NCI-H146 (cell line): ENCODE data around the gene ZNF599.
"Not testable (repeated sequence)": the region's sequence is repeated elsewhere in the genome, so short reads cannot be mapped to it uniquely, and the experiment has no call there.

Experiments used
- DNase-seq: peaks from one replicate; lab custom pipeline; 2025; lab: John Stamatoyannopoulos, UW

The ZNF599 gene

GRCh38 chr19:34772697-34773554 lies at the start of gene ZNF599:
Gene ZNF599, minus strand, starts transcription at chr19:34773215. Its CDS starts 374 bp downstream, at chr19:34772841.
- peak; percentile 92 for DNase-seq

- no peak for DNase-seq
These were observed 45.3 kb upstream of the ZNF599 start for GRCh38 chr19:34818270-34818669.

- no peak for DNase-seq
These were observed 43.7 kb upstream of the ZNF599 start for GRCh38 chr19:34816708-34817107.

- DNase-seq = no peak
These were observed 35.6 kb upstream of the ZNF599 start for GRCh38 chr19:34808566-34808965.

GRCh38 chr19:34806976-34807860 lies 34.2 kb upstream of the ZNF599 start:
- no peak for DNase-seq

GRCh38 chr19:34804115-34804514 lies 31.1 kb upstream of the ZNF599 start:
- DNase-seq = no peak

- DNase-seq = not testable (repeated sequence)
These were observed 23.9 kb upstream of the ZNF599 start for GRCh38 chr19:34796953-34797352.

GRCh38 chr19:34794066-34794960 lies 21.3 kb upstream of the ZNF599 start:
- no peak for DNase-seq

GRCh38 chr19:34793565-34793964 lies 20.6 kb upstream of the ZNF599 start:
- no peak for DNase-seq

GRCh38 chr19:34788074-34788473 lies 15.1 kb upstream of the ZNF599 start:
- no peak for DNase-seq

- no peak for DNase-seq
These were observed 14.2 kb upstream of the ZNF599 start for GRCh38 chr19:34787059-34787824.

- no peak for DNase-seq
These were observed 13.2 kb upstream of the ZNF599 start for GRCh38 chr19:34786236-34786635.

- DNase-seq = no peak
These were observed 6.6 kb upstream of the ZNF599 start for GRCh38 chr19:34779652-34780051.

- no peak for DNase-seq
These were observed 5.3 kb upstream of the ZNF599 start for GRCh38 chr19:34778342-34778741.

- DNase-seq = no peak
These were observed 1.8 kb upstream of the ZNF599 start for GRCh38 chr19:34774857-34775256.

- no peak for DNase-seq
These were observed 495 bp upstream of the ZNF599 start for GRCh38 chr19:34773555-34773864.

GRCh38 chr19:34767951-34768350 lies 5.1 kb downstream of the ZNF599 start:
- no peak for DNase-seq

- no peak for DNase-seq
These were observed 6.6 kb downstream of the ZNF599 start for GRCh38 chr19:34766386-34766785.

GRCh38 chr19:34759218-34759917 lies 13.6 kb downstream of the ZNF599 start:
- no peak for DNase-seq

GRCh38 chr19:34757441-34757840 lies 15.6 kb downstream of the ZNF599 start:
- no peak for DNase-seq
